Bronchial epithelial cell (primary cell): ENCODE results near the gene PCYOX1L. TPM values are rescaled to one million over a fixed set of nuclear protein-coding genes. Genes with fewer than 3 reads are reported as not detected.

Source experiments
- DNase-seq: peaks from one replicate; pipeline ENCODE4 v3.0.0-alpha.2; 2010; ENCODE audit warnings: low read depth
- FAIRE-seq: peaks from 2 replicates; lab custom pipeline; 2011; peaks lifted over from hg19 to GRCh38; lab: Jason Lieb, UNC
- H3K27me3 ChIP-seq: 2 replicates; pipeline ENCODE4 v1.5.1; 2011; ENCODE audit warnings: low read length; ENCODE audit not compliant: control insufficient read depth, insufficient read depth
- H3K36me3 ChIP-seq: 2 replicates; pipeline ENCODE4 v1.5.1; 2011; ENCODE audit warnings: low read length; ENCODE audit not compliant: control insufficient read depth, insufficient read depth
- H3K4me3 ChIP-seq: 2 replicates; pipeline ENCODE4 v1.5.1; 2011; ENCODE audit warnings: mild to moderate bottlenecking, low read depth, low read length, control low read depth
- total RNA-seq: library from RNA; depleted of rRNA; stranded (reverse); fragments of >200 nt; gene quantifications from 2 replicates; pipeline ENCODE4 v1.2.1, GENCODE V29; 2014
- TF ChIP-seq, protein P1 (sequence below): IDR thresholded peaks from 2 replicates; pipeline ENCODE4 v1.5.1; 2011; ENCODE audit warnings: mild to moderate bottlenecking, moderate library complexity, low read length, control low read depth, inconsistent platforms; ENCODE audit not compliant: insufficient read depth, severe bottlenecking

The PCYOX1L gene
- total RNA-seq, 1 donor from 2014 or later, result 4.2 TPM

DNA sequence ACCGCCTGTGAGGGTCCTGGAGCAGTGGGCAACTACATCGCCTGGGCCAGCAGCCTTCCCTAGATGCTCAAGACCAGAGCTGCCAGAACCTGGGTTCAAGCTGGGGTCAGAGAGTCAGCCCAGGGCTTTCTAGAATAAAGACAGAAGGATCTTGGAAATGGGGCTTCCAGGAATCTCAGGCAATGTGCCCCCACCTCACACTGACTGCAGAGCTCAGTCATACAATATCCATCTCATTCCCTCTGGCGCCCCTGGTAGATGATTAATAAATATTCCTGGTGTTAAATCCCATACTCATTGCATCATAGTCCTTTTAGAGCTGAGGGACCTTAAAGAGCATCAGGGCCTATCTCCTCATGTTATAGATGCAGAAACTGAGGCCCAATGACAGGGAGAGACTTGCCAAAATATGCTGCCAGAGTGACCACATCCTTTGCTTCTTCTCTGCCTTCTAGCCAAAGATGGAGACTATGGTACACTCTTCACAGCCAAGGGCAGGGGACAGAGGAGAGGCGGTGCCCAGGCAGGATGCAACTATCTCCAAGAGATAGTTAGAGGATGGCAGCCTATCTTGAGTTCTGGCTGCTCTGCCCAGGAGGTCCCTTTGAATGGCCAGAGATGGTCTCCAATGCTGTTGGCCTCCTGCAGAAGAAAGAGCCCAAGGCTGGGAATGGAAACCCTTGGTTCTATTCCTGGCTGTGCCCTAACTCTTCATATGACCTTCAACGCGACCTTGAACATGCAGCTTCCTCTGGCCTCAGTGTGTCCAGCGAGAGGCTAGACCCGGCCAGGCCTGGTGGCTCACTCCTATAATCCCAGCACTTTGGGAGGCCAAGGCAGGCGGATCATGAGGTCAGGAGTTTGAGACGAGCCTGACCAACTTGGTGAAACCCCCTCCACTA lies 57.5 kb downstream of the PCYOX1L start:
- no peaks in the 10 kb centered on the region for H3K36me3 ChIP-seq
- H3K27me3 ChIP-seq, result no peaks in the 10 kb centered on the region
- no peak for DNase-seq
- no peak for FAIRE-seq
- TF ChIP-seq, protein P1, sequence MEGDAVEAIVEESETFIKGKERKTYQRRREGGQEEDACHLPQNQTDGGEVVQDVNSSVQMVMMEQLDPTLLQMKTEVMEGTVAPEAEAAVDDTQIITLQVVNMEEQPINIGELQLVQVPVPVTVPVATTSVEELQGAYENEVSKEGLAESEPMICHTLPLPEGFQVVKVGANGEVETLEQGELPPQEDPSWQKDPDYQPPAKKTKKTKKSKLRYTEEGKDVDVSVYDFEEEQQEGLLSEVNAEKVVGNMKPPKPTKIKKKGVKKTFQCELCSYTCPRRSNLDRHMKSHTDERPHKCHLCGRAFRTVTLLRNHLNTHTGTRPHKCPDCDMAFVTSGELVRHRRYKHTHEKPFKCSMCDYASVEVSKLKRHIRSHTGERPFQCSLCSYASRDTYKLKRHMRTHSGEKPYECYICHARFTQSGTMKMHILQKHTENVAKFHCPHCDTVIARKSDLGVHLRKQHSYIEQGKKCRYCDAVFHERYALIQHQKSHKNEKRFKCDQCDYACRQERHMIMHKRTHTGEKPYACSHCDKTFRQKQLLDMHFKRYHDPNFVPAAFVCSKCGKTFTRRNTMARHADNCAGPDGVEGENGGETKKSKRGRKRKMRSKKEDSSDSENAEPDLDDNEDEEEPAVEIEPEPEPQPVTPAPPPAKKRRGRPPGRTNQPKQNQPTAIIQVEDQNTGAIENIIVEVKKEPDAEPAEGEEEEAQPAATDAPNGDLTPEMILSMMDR, result no peak
- no peak overlapping the region for H3K4me3 ChIP-seq

DNA sequence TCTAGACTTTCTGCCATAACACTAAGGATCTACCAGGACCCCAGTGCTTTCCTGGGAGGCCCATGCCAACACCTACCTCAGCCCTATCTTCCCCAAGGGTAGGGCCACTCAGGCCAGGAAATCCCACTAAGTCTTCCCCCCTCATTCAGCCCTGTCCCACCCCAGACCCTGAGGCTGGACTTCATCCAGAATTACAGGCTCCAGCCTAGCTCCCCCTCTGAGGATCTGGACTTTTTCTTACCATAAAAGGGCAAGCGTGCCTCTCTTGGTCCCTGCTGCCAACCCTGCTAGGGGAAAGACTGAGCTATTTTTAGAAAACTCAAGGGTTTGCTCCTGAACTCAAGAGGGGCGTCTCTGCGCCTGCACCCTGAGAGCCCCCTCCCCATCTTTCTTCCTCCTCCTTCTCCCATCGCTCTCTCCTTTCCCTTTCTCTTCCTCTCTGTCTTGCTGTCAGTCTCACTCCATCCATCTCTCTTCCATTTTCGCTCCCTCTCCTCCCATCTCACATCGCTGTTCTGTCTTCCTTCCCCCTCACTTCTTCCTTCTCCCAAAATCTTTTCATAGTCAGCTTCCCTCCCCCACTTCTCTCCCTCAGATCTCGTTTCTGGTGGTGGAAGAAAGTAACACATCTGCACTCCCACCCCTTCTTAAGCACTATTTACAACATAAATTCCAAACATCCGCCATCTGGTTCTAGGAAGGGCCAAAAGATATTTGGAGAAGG lies 59.3 kb downstream of the PCYOX1L start:
- no peak for FAIRE-seq
- Histone ChIP-seq H3K36me3 (no peaks in the 10 kb centered on the region), H3K27me3 (no peaks in the 10 kb centered on the region), H3K4me3 (no peak overlapping the region)
- TF ChIP-seq, protein P1, result no peak
- DNase-seq, result no peak

DNA sequence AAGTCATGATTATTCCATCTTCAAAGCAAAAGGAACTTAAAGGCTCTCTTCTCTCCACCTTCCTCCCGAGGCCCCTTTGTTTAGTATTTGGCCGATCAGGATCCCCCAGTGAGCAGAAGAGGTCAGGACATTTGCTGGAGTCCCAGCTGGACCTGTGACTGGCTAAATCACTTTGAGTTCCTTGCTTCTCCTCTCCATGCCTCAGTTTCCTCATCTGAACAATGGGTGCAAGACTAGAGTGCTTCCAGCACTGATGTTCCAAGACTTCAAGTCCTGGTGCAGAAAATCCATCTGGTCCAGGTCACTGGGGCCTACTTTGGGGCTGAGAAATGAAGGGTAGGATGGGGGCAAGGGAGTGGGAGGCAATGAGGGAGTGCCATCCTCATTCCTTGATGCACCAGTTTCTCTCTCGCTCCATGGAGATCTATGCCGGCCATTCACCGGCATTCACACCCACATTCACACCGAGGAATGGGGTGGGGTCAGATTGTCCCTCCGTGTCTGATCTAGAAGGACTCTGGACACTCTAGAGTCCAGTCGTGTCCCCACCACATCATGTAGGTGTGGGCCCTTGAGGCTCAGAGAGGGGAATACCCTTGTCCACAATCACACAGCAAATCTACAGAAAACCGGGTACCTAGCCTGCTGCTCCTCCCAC lies 60.0 kb downstream of the PCYOX1L start:
- no peak for DNase-seq
- Histone ChIP-seq H3K36me3 (no peaks in the 10 kb centered on the region), H3K27me3 (no peaks in the 10 kb centered on the region), H3K4me3 (no peak overlapping the region)
- FAIRE-seq, result no peak
- TF ChIP-seq, protein P1, result no peak

DNA sequence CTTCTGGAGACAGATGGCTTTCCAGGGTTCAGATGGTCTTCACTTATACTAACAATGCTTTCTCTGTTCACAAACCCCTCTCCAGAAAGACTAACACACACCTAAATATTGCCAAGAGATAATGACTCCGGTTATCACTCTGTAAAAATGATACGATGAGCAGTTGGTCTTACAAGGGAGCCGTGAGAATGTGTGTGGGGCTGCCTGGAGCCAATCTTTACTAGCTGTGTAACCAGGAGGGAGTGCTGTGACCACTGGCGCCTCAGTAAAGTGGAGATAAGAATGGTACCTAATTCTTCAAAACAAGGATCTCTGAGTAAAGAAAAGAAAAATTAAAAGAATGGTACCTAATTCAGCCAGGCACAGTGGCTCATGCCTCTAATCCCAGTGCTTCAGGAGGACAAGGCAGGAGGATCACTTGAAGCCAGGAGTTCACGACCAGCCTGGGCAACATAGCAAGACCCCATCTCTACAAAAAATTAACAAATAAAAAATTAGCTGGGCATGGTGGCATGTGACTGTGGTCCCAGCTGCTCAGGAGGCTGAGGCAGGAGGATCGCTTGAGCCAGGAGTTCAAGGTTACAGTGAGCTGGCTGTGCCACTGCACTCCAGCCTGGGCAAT lies 61.2 kb downstream of the PCYOX1L start:
- Histone ChIP-seq H3K36me3 (no peaks in the 10 kb centered on the region), H3K27me3 (no peaks in the 10 kb centered on the region), H3K4me3 (no peak overlapping the region)
- DNase-seq (no peak), FAIRE-seq (no peak)
- TF ChIP-seq, protein P1, result no peak

Other genes starting within 250 kb of the PCYOX1L start
- gene ABLIM3, start 216.6 kb upstream of the PCYOX1L start, total RNA-seq, result 3.7 and 7.2 TPM in 2 replicates
- 17.4 and 21.9 TPM in 2 replicates for gene AFAP1L1, start 86.2 kb upstream of the PCYOX1L start, total RNA-seq
- gene GRPEL2, start 12.5 kb upstream of the PCYOX1L start, total RNA-seq, result 35.2 and 43.7 TPM in 2 replicates
- gene IL17B, start 21.2 kb downstream of the PCYOX1L start, total RNA-seq, result not detected in 2 replicates
- 518 and 682 TPM in 2 replicates for gene CSNK1A1, start 193.4 kb downstream of the PCYOX1L start, total RNA-seq
- gene ARHGEF37, start 223.5 kb downstream of the PCYOX1L start, total RNA-seq, result 9.2 and 29.1 TPM in 2 replicates